ENCODE results near the gene GPC6.

- TF ChIP-seq CTCF (conservative IDR thresholded peaks at IDR 0.05; ENCODE audit: low read length): peak; percentile 75
- TF ChIP-seq EZH2phosphoT487 (IDR thresholded peaks at IDR 0.05; ENCODE audit: borderline replicate concordance, low read depth, low read length): no peak
These were observed 1209.1 kb downstream of the GPC6 start for GRCh38 chr13:94435604-94436226.

Measured in OCI-LY7 (cell line).